ENCODE results near the gene FAM162A. TPM values are rescaled to one million over a fixed set of nuclear protein-coding genes. Genes with fewer than 3 reads are reported as not detected.

The FAM162A gene
- total RNA-seq, 1 donor from 2014 or later: 5.7 TPM

Small RNAs within 50 kb of the gene (small RNA-seq; reads per million reads assigned to genes)
- not detected for gene AC083798.1 (ENCODE audit: low replicate concordance)

Other genes with a start within 250 kb of the FAM162A start
- gene CASR, start 200.5 kb upstream of the FAM162A start, total RNA-seq: not detected
- gene CSTA, start 58.9 kb upstream of the FAM162A start, total RNA-seq: not detected
- 13.8 TPM for gene MIX23, start 951 bp upstream of the FAM162A start, total RNA-seq
- 7.6 TPM for gene WDR5B, start 31.9 kb downstream of the FAM162A start, total RNA-seq
- gene KPNA1, start 130.8 kb downstream of the FAM162A start, total RNA-seq: 43.5 TPM
- gene PARP9, start 180.1 kb downstream of the FAM162A start, total RNA-seq: 3.0 TPM
- gene DTX3L, start 180.2 kb downstream of the FAM162A start, total RNA-seq: 3.4 TPM
- 0.49 TPM for gene PARP15, start 193.5 kb downstream of the FAM162A start, total RNA-seq

Data from temporal lobe (tissue), 2 donors.